ENCODE results near the gene LRRC3.

- TF ChIP-seq CTCF (conservative IDR thresholded peaks at IDR 0.05; ENCODE audit: low read depth, low read length) (no peak), POLR2A (IDR thresholded peaks at IDR 0.05; ENCODE audit: low read depth, low read length) (no peak), MXI1 (IDR thresholded peaks at IDR 0.05; ENCODE audit: borderline replicate concordance, low read depth, low read length) (no peak), RFX5 (IDR thresholded peaks at IDR 0.05; ENCODE audit: low read depth, low read length) (no peak), MAZ (IDR thresholded peaks at IDR 0.05; ENCODE audit: borderline replicate concordance, low read depth, low read length) (no peak), SMC3 (IDR thresholded peaks at IDR 0.05; ENCODE audit: low read depth, low read length) (no peak), NFE2L2 (IDR thresholded peaks at IDR 0.05; ENCODE audit: low read depth, low read length) (no peak), BHLHE40 (IDR thresholded peaks at IDR 0.05; ENCODE audit: low read depth, low read length) (no peak), CHD1 (IDR thresholded peaks at IDR 0.05; ENCODE audit: low read depth, low read length) (no peak), ELK1 (IDR thresholded peaks at IDR 0.05; ENCODE audit: borderline replicate concordance, low read depth, low read length) (no peak), USF2 (IDR thresholded peaks at IDR 0.05; ENCODE audit: low read depth, low read length) (no peak), RCOR1 (IDR thresholded peaks at IDR 0.05; ENCODE audit: insufficient replicate concordance, low read length) (no peak)
These were observed 44.8 kb downstream of the LRRC3 start for GRCh38 chr21:44500111-44500510.

Measured in IMR-90 (cell line).